ENCODE data around the gene GNG7.
"Not testable (repeated sequence)": the region's sequence is repeated elsewhere in the genome, so short reads cannot be mapped to it uniquely, and the experiment has no call there.

The GNG7 gene

DNA sequence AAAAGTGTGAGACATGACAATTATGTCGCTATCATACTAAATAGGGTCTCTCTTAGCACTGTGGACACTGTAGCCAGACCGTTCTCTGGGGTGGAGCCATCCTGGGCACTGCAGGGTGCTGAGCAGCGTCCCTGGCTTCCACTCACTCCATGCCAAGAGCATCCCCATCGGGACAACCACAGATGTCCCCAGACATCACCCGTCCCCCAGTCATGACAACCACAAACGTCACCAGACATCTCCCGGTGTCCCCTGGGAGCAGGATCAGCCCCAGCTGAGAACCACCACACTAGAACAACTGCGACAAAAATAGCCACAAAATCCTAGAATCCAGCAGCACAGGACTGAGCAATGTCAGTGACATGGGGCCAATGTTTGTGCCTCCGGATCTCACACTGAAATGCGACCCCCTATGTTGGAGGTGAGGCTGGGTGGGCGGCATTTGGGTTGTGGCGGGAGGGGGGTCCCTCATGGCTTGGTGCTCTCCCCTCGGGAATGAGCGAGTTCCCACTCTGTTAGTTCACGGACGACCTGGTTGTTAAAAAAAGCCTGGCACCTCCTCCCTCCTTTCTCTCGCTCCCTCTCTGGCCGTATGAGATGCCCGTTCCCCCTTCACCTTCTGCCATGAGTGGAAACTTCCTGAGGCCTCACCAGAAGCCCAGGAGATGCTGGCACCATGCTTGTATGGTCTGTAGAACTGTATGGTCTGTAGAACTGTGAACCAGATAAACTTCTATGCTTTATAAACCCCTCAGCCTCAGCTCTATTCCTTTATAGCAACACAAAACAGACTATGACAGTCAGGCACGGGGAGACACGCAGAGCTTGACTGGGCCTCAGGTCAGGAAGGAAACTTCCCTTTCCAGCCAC lies 132.7 kb downstream of the GNG7 start:
- DNase-seq (ENCODE audit: extremely low spot score) = no peak
- ChIA-PET POLR2A (no interaction called here), CTCF (no interaction called here)
- TF ChIP-seq SUZ12 (IDR thresholded peaks at IDR 0.05) (no peak), FOXA1 (IDR thresholded peaks at IDR 0.05) (no peak), LEF1 (IDR thresholded peaks at IDR 0.05; ENCODE audit: borderline replicate concordance) (no peak), NFRKB (IDR thresholded peaks at IDR 0.05) (no peak), ARNT (IDR thresholded peaks at IDR 0.05) (no peak), FOXK2 (IDR thresholded peaks at IDR 0.05) (no peak)
- TF ChIP-seq, protein P1, sequence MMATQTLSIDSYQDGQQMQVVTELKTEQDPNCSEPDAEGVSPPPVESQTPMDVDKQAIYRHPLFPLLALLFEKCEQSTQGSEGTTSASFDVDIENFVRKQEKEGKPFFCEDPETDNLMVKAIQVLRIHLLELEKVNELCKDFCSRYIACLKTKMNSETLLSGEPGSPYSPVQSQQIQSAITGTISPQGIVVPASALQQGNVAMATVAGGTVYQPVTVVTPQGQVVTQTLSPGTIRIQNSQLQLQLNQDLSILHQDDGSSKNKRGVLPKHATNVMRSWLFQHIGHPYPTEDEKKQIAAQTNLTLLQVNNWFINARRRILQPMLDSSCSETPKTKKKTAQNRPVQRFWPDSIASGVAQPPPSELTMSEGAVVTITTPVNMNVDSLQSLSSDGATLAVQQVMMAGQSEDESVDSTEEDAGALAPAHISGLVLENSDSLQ (IDR thresholded peaks at IDR 0.05) = no peak

DNA sequence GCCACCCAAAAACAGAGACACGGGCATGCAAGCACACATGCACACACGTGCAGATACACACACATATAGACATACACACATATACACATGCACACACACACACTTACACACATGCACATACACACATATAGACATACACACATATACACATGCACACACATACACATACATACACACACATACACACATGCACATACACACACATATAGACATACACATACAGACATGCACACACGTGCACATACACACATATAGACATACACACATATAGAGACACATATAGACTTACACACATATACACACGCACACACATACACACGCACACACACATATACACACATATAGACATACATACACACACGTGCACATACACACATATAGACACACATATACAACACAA lies 134.5 kb downstream of the GNG7 start:
- ChIA-PET POLR2A (interaction anchor here (1.1 kb wide), 1 partner anchor 92 kb away, joined by 5 read pairs; the partner anchor contains the start of gene GADD45B), CTCF (no interaction called here)
- DNase-seq (ENCODE audit: extremely low spot score) = no peak
- TF ChIP-seq FOXA1 (IDR thresholded peaks at IDR 0.05) = no peak
- TF ChIP-seq TARDBP (IDR thresholded peaks at IDR 0.05) = 0 out of 2 replicates have a peak, but pooled peaks have one; percentile 22

DNA sequence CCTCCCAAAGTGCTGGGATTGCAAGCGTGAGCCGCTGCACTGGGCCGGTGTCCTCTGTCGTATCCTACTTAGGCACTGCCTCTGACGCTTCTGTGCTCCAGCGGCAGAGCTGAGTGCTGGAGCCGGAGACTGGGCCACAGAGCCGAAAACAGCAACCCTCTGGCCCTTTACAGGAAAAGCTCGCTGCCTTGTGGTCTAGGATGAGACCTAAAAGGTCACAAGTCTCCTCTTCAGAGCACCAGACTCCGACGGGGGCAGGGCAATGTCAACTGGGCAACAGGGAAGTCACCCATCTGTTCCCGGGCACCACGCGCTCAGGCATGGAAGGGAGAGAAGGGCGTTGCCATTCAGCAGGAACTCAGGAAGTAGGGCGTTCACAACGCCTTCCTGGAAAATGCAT lies 134.9 kb downstream of the GNG7 start:
- TF ChIP-seq FOXM1 (IDR thresholded peaks at IDR 0.05; ENCODE audit: borderline replicate concordance) = no peak
- no peak for TF ChIP-seq SP1 (IDR thresholded peaks at IDR 0.05)
- TF ChIP-seq, protein P1 (IDR thresholded peaks at IDR 0.05) = no peak
- no peak for TF ChIP-seq ZNF384 (IDR thresholded peaks at IDR 0.05)
- no peak for TF ChIP-seq ARNT (IDR thresholded peaks at IDR 0.05)
- no peak for TF ChIP-seq LEF1 (IDR thresholded peaks at IDR 0.05; ENCODE audit: borderline replicate concordance)
- DNase-seq (ENCODE audit: extremely low spot score) = no peak
- ChIA-PET CTCF (no interaction called here), POLR2A (interaction anchor here (1.1 kb wide), 1 partner anchor 92 kb away, joined by 5 read pairs; the partner anchor contains the start of gene GADD45B)

DNA sequence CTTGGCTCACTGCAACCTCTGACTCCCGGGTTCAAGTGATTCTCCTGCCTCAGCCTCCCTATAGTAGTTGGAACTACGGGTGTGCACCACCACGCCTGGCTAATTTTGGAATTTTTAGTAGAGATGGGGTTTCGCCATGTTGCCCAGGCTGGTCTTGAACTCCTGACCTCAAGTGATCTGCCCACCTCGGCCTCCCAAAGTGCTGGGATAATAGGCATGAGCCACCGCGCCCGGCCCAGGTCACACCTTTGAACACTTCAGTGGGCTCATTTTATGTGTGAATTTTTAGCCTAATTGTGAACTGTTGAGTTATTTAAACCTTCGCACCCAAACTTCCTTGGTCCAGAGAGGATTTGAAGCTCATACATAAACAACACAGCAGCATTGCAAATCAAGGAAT lies 138.9 kb downstream of the GNG7 start:
- POLR2A ChIA-PET = interaction anchor here (1.5 kb wide), 1 partner anchor 88 kb away, joined by 4 read pairs; the partner anchor contains the start of gene GADD45B
- DNase-seq (ENCODE audit: extremely low spot score); CTCF ChIA-PET: not testable (repeated sequence)

DNA sequence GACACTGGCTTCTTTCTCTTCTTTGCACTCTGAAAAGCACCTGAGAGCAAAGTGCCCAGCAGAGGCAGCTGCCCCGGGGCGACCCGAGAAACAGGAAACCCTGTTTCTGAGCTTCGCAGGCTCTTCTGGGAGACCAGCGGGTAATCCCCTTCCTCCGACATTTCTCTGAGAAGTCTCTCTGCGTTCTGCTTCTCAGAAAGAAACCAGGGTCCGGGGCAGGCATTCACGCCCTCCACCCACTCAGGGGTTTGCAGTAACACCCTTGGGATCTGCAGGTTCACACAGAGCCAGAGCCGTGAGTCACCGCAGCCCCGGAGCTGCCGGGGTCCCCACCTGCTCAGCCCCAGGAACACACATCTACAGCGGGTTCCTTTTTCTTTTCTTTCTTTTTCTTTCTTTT lies 140.6 kb downstream of the GNG7 start:
- no peak for DNase-seq (ENCODE audit: extremely low spot score)
- POLR2A ChIA-PET = interaction anchor here (1.8 kb wide), 1 partner anchor 86 kb away, joined by 8 read pairs; the partner anchor contains the start of gene GADD45B
- CTCF ChIA-PET = no interaction called here
- TF ChIP-seq ELF4 (IDR thresholded peaks at IDR 0.05) (no peak), NFRKB (IDR thresholded peaks at IDR 0.05) (no peak), LEF1 (IDR thresholded peaks at IDR 0.05; ENCODE audit: borderline replicate concordance) (no peak), SP1 (IDR thresholded peaks at IDR 0.05) (no peak), BHLHE40 (IDR thresholded peaks at IDR 0.05; ENCODE audit: borderline replicate concordance) (no peak), ARNT (IDR thresholded peaks at IDR 0.05) (no peak), ZNF384 (IDR thresholded peaks at IDR 0.05) (no peak), HDGF (IDR thresholded peaks at IDR 0.05; ENCODE audit: borderline replicate concordance) (no peak), SUZ12 (IDR thresholded peaks at IDR 0.05) (no peak), CTBP1 (IDR thresholded peaks at IDR 0.05; ENCODE audit: borderline replicate concordance) (no peak), FOXK2 (IDR thresholded peaks at IDR 0.05) (no peak)
- TF ChIP-seq, protein P1 (IDR thresholded peaks at IDR 0.05) = no peak

DNA sequence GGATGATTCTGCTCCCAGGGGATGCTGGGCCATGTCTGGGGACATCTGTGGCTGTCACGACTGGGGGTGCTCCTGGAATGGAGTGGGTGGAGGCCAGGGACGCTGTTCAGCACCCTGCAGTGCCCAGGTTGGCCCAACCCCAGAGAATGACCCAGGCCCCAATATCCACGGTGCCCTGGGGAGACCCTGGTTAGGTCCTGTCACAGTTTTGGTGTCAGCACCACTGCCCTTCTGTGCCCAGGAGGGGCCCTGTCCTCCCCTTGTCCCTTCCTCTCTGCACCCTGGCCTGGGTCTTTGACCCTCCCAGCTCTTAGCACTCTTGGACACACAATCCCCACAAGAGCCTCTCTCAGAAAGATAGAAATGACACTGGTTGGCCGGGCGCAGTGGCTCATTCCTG lies 141.3 kb downstream of the GNG7 start:
- POLR2A ChIA-PET = interaction anchor here (1.8 kb wide), 1 partner anchor 85 kb away, joined by 8 read pairs; the partner anchor contains the start of gene GADD45B
- DNase-seq (ENCODE audit: extremely low spot score) = no peak
- TF ChIP-seq L3MBTL2 (conservative IDR thresholded peaks at IDR 0.05) (no peak), NFRKB (IDR thresholded peaks at IDR 0.05) (no peak), ARNT (IDR thresholded peaks at IDR 0.05) (no peak), FOXA1 (IDR thresholded peaks at IDR 0.05) (no peak), HDGF (IDR thresholded peaks at IDR 0.05; ENCODE audit: borderline replicate concordance) (no peak), TARDBP (IDR thresholded peaks at IDR 0.05) (no peak), ELF4 (IDR thresholded peaks at IDR 0.05) (no peak)
- CTCF ChIA-PET = no interaction called here

DNA sequence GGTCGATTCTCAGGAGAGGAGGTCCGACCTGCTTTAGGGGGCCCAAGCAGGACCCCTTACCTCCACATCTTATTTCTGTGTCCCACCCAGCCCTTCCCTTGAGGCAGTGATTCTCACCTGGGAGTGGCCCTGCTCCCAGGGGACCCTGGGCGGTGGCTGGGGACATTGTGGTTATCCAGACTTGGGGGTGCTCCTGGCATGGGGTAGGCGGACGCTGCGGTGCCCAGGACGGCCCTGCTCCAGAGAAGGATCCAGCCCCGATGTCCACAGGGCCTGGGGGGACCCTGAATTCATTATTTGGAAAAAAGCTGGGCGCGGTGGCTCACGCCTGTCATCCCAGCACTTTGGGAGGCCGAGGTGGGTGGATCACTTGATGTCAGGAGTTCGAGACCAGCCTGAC lies 142.1 kb downstream of the GNG7 start:
- CTCF ChIA-PET = no interaction called here
- POLR2A ChIA-PET = no interaction called here
- DNase-seq (ENCODE audit: extremely low spot score) = no peak
- TF ChIP-seq ELF4 (IDR thresholded peaks at IDR 0.05) = no peak
- TF ChIP-seq SUZ12 (IDR thresholded peaks at IDR 0.05) = no peak
- no peak for TF ChIP-seq LEF1 (IDR thresholded peaks at IDR 0.05; ENCODE audit: borderline replicate concordance)
- TF ChIP-seq ARNT (IDR thresholded peaks at IDR 0.05) = no peak
- TF ChIP-seq HDGF (IDR thresholded peaks at IDR 0.05; ENCODE audit: borderline replicate concordance) = no peak
- no peak for TF ChIP-seq BHLHE40 (IDR thresholded peaks at IDR 0.05; ENCODE audit: borderline replicate concordance)
- TF ChIP-seq, protein P1 (IDR thresholded peaks at IDR 0.05) = no peak
- no peak for TF ChIP-seq ZNF384 (IDR thresholded peaks at IDR 0.05)
- TF ChIP-seq FOXK2 (IDR thresholded peaks at IDR 0.05) = no peak
- no peak for TF ChIP-seq CTBP1 (IDR thresholded peaks at IDR 0.05; ENCODE audit: borderline replicate concordance)
- TF ChIP-seq SP1 (IDR thresholded peaks at IDR 0.05) = no peak
- TF ChIP-seq L3MBTL2 (conservative IDR thresholded peaks at IDR 0.05) = no peak
- no peak for TF ChIP-seq FOXM1 (IDR thresholded peaks at IDR 0.05; ENCODE audit: borderline replicate concordance)
